ENCODE measurements around the gene HNRNPH1.

- no peak for TF ChIP-seq CTCF (IDR thresholded peaks at IDR 0.05)
- no peak for TF ChIP-seq POLR2A (IDR thresholded peaks at IDR 0.05)
These were observed 27.1 kb downstream of the HNRNPH1 start for GRCh38 chr5:179596421-179596820.
